GM10248 (cell line): ENCODE results near the gene FADS3.
"Not testable (repeated sequence)": the region's sequence is repeated elsewhere in the genome, so short reads cannot be mapped to it uniquely, and the experiment has no call there.

Experiments
- CTCF ChIA-PET: fragments of 300-600 bp; sonication (Branson Sonifier 250); formaldehyde crosslinking; extraction: SDS; loops from one replicate; lab custom pipeline; 2021; ENCODE audit warnings: antibody characterized with exemption; lab: Yijun Ruan, JAX
- POLR2A ChIA-PET: fragments of 350-650 bp; sonication (Branson Sonifier 250); formaldehyde crosslinking; extraction: SDS; loops from one replicate; lab custom pipeline; 2020; ENCODE audit warnings: antibody characterized with exemption; lab: Yijun Ruan, JAX
- DNase-seq: peaks from one replicate; pipeline ENCODE4 v3.0.0; 2012; ENCODE audit errors: extremely low spot score
- CTCF ChIP-seq: IDR thresholded peaks from 2 replicates; pipeline ENCODE4 v1.5.1; 2012; ENCODE audit warnings: mild to moderate bottlenecking, low read depth; ENCODE audit errors: extremely low read depth, missing control alignments, control extremely low read depth

FADS3 gene

GRCh38 chr11:61883947-61884346 is 7.4 kb downstream of the FADS3 start:
- CTCF ChIA-PET: interaction anchor here (0.9 to 12.8 kb wide), 4 partner anchors 14 to 198 kb away, joined by 4 to 150 read pairs (median 30); no protein-coding TSS in a partner anchor

GRCh38 chr11:61883327-61883726 is 8.0 kb downstream of the FADS3 start:
- POLR2A ChIA-PET: no interaction called here
- no peak for DNase-seq
- CTCF ChIA-PET: interaction anchor here (1.8 to 12.8 kb wide), 5 partner anchors 13 to 225 kb away, joined by 6 to 150 read pairs (median 13); partner anchors contain the start of gene FADS2
- no peak for TF ChIP-seq CTCF

More at GRCh38 chr11:61883947-61884346, 7.4 kb downstream of the FADS3 start:
- no peak for DNase-seq
- POLR2A ChIA-PET: no interaction called here
- no peak for TF ChIP-seq CTCF

DNA sequence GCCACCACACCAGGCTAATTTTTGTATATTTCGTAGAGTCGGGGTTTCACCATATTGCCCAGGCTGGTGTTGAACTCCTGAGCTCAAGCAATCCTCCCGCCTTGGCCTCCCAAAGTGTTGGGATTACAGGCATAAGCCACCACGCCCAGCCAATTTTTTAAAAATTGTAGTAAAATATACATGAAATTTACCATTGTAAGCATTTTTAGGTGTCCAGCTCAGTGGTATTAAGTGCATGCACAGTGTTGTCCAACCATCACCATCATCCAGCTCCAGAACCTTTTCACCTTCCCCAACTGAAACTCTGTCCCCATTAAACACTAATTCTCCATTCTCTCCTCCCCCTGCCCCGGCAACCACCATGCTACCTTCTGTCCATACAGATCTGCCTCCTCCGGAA is 8.5 kb downstream of the FADS3 start:
- ChIA-PET CTCF (interaction anchor here (1.1 to 12.8 kb wide), 7 partner anchors 10 to 226 kb away, joined by 3 to 150 read pairs (median 8); partner anchors contain the start of gene FADS2), POLR2A (no interaction called here)
- DNase-seq: no peak
- no peak for TF ChIP-seq CTCF

- CTCF ChIA-PET: interaction anchor here (1.1 to 12.8 kb wide), 8 partner anchors 9 to 226 kb away, joined by 3 to 150 read pairs (median 7); partner anchors contain the start of gene FADS2
- DNase-seq, POLR2A ChIA-PET: not testable (repeated sequence)
Measured at GRCh38 chr11:61882267-61882666, 9.1 kb downstream of the FADS3 start.

- ChIA-PET CTCF (interaction anchor here (0.9 to 12.8 kb wide), 8 partner anchors 11 to 458 kb away, joined by 3 to 150 read pairs (median 7); partner anchors contain the start of genes FADS1 and FADS2), POLR2A (no interaction called here)
- no peak for DNase-seq
- no peak for TF ChIP-seq CTCF
Measured at GRCh38 chr11:61881397-61881796, 9.9 kb downstream of the FADS3 start.

GRCh38 chr11:61880454-61880853 is 10.9 kb downstream of the FADS3 start:
- ChIA-PET CTCF (interaction anchor here (0.8 to 12.8 kb wide), 8 partner anchors 8 to 227 kb away, joined by 3 to 150 read pairs (median 8); no protein-coding TSS in a partner anchor), POLR2A (interaction anchor here (1.0 kb wide), 1 partner anchor 65 kb away, joined by 3 read pairs; no protein-coding TSS in a partner anchor)
- DNase-seq: no peak
- no peak for TF ChIP-seq CTCF

DNA sequence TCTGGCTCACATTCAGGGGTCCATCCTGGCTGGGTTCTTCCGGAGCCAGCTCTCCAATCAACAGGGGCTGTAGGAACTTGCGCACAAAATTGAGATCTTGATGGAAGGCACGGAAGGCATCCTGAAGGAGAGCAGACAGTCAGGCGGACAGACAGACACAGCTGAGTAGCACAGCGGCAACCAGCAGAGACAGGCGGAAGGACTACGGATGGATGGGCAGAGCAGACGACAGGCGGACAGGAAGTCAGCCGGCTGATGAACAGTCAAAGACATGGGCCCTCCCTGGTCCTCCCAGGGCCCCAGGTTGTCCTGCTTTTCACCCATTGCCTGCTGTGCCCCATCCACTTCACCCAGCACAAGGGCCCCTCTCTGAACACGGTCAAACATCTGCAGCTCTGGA is 11.3 kb downstream of the FADS3 start:
- ChIA-PET POLR2A (interaction anchor here (1.0 kb wide), 1 partner anchor 65 kb away, joined by 3 read pairs; no protein-coding TSS in a partner anchor), CTCF (interaction anchor here (0.8 to 12.8 kb wide), 7 partner anchors 9 to 228 kb away, joined by 3 to 150 read pairs (median 8); no protein-coding TSS in a partner anchor)
- no peak for TF ChIP-seq CTCF
- DNase-seq: no peak
